GM12878 (cell line): ENCODE results near the gene CFLAR. TPM values are rescaled to one million over a fixed set of nuclear protein-coding genes. Genes with fewer than 3 reads are reported as not detected.
A peak's percentile ranks its signal among the peaks of the same experiment; 100 is the strongest.

Experiments used
- ATAC-seq: fragments of 200-7000 bp; cut with Tn5 transposase; 3 replicates; pipeline ENCODE4 v1.9.1; 2020; ENCODE audit warnings: mild to moderate bottlenecking, moderate library complexity
- BruUV-seq: library from RNA; stranded (reverse); fragments of 400-500 nt; replicated peaks from 2 replicates; lab custom pipeline; 2021; lab: Mats Ljungman, UMichigan
- CTCF ChIA-PET: fragments of 300-600 bp; sonication (Branson Sonifier 250); formaldehyde crosslinking; extraction: SDS; loops from one replicate; lab custom pipeline; 2021; ENCODE audit warnings: inconsistent platforms; lab: Yijun Ruan, JAX
- POLR2A ChIA-PET: fragments of 350-600 bp; formaldehyde crosslinking; extraction: SDS; loops from one replicate; lab custom pipeline; 2021; ENCODE audit warnings: inconsistent platforms; lab: Charles Lee
- RAD21 ChIA-PET: fragments of 300-600 bp; sonication (Branson Sonifier 250); formaldehyde crosslinking; loops from one replicate; lab custom pipeline; 2023; ENCODE audit warnings: antibody characterized with exemption; ENCODE audit not compliant: unreplicated experiment; lab: Charles Lee
- SMC1A ChIA-PET: fragments of 300-600 bp; sonication (Branson Sonifier 250); formaldehyde crosslinking; loops from one replicate; lab custom pipeline; 2023; ENCODE audit not compliant: unreplicated experiment, uncharacterized antibody; lab: Charles Lee
- DNase-seq: peaks from one replicate; pipeline ENCODE4 v3.0.0-alpha.2; 2011; ENCODE audit warnings: low read depth, low spot score
- FAIRE-seq: peaks from 3 replicates; lab custom pipeline; 2011; peaks lifted over from hg19 to GRCh38; lab: Jason Lieb, UNC
- H2AFZ ChIP-seq: 2 replicates; pipeline ENCODE4 v1.6.0; 2011; ENCODE audit warnings: low read depth, low read length, control low read depth; ENCODE audit not compliant: control insufficient read depth
- H3K27ac ChIP-seq: 2 replicates; pipeline ENCODE4 v1.5.1; 2011; ENCODE audit warnings: control low read depth; ENCODE audit not compliant: control insufficient read depth, insufficient read depth
- H3K27me3 ChIP-seq, 2 experiments: replicated peaks in 1 of 2; 2 replicates each; pipeline versions ENCODE4 v1.6.0 to v1.6.1; 2011; ENCODE audit warnings: low read length in 1 of 2; ENCODE audit not compliant: control insufficient read depth in 2 of 2, insufficient read depth in 2 of 2
- H3K36me3 ChIP-seq, 2 experiments: 2 replicates each; pipeline ENCODE4 v1.5.1; 2011; ENCODE audit warnings: low read length in 1 of 2; ENCODE audit not compliant: control insufficient read depth in 2 of 2, insufficient read depth in 2 of 2
- H3K4me1 ChIP-seq: 2 replicates; pipeline ENCODE4 v1.6.1; 2011; ENCODE audit warnings: mild to moderate bottlenecking, low read length, moderate library complexity, mixed read lengths; ENCODE audit not compliant: control insufficient read depth, insufficient read depth
- H3K4me2 ChIP-seq: 2 replicates; pipeline ENCODE4 v1.6.0; 2011; ENCODE audit warnings: control low read depth; ENCODE audit not compliant: control insufficient read depth, insufficient read depth
- H3K4me3 ChIP-seq: fragments of 200-600 bp; sonication (generic); 2 replicates; pipeline ENCODE4 v1.5.1; 2016
- H3K79me2 ChIP-seq: 2 replicates; pipeline ENCODE4 v1.6.0; 2011; ENCODE audit warnings: low read length; ENCODE audit not compliant: control insufficient read depth, insufficient read depth
- H3K9ac ChIP-seq: 2 replicates; pipeline ENCODE4 v1.8.0; 2011; ENCODE audit warnings: low read length, control low read depth, mixed read lengths; ENCODE audit not compliant: control insufficient read depth, insufficient read depth
- H3K9me3 ChIP-seq: replicated peaks from 3 replicates; pipeline ENCODE4 v1.5.1; 2011; ENCODE audit warnings: mild to moderate bottlenecking, low read length; ENCODE audit not compliant: control insufficient read depth, insufficient read depth
- H4K20me1 ChIP-seq: 2 replicates; pipeline ENCODE4 v1.6.0; 2011; ENCODE audit not compliant: control insufficient read depth, insufficient read depth
- CHD4 ChIP-seq: fragments of 200-600 bp; sonication (generic); IDR thresholded peaks from 2 replicates; pipeline ENCODE4 v1.6.1; 2016; ENCODE audit warnings: mild to moderate bottlenecking
- FOXK2 ChIP-seq: fragments of 450-650 bp; IDR thresholded peaks from 2 replicates; pipeline ENCODE4 v1.6.1; 2017; ENCODE audit warnings: mild to moderate bottlenecking, moderate library complexity
- PAX8 ChIP-seq: fragments of 450-650 bp; IDR thresholded peaks from 2 replicates; pipeline ENCODE4 v1.6.1; 2017; ENCODE audit warnings: mild to moderate bottlenecking, moderate library complexity
- POLR2AphosphoS5 ChIP-seq: IDR thresholded peaks from 2 replicates; pipeline ENCODE4 v1.6.1; 2011; ENCODE audit warnings: mild to moderate bottlenecking, low read length, inconsistent platforms
- RFX5 ChIP-seq: IDR thresholded peaks from 2 replicates; pipeline ENCODE4 v1.6.1; 2011; ENCODE audit warnings: low read depth, low read length, improper control_type of control experiment
- SUZ12 ChIP-seq: fragments of 200-600 bp; sonication (generic); IDR thresholded peaks from one replicate; pipeline ENCODE4 v1.6.1; 2018; ENCODE audit warnings: antibody characterized with exemption, mild to moderate bottlenecking; ENCODE audit not compliant: unreplicated experiment
- WGBS: methylation state at CpG from one replicate; pipeline ENCODE4 v1.1.6; 2016; ENCODE audit warnings: low lambda C conversion rate; ENCODE audit not compliant: insufficient replicate concordance, insufficient coverage; ENCODE audit errors: missing lambda C conversion rate; 5-methylcytosine and 5-hydroxymethylcytosine counted together
- in situ Hi-C: fragments of 300-500 bp; cut with MboI; formaldehyde crosslinking; loops from 9 replicates; pipeline ENCODE4 v1.14.3; 2018; ENCODE audit warnings: mixed read lengths
- intact Hi-C: fragments of 100-400 bp; cut with micrococcal nuclease; formaldehyde crosslinking; loops from one replicate; pipeline ENCODE4 v1.14.2; 2022; ENCODE audit not compliant: unreplicated experiment
- polyA plus RNA-seq, 11 experiments: library from polyadenylated mRNA; depleted of rRNA in 4 of 11; unstranded in 6 of 11; stranded (reverse) in 5 of 11; fragments of >200 nt; fragmentation: Nextera tagmentation in 4 of 11; fragmentation: Illumina TruSeq in 1 of 11; extraction: Ambion mirVana in 4 of 11; extraction: Trizol in 1 of 11; gene quantifications; 1 replicate in 1 of 11; 2 replicates in 10 of 11; pipeline versions ENCODE4 v1.2.1 to v1.2.3, GENCODE V29; 2011 to 2016; ENCODE audit warnings: inconsistent platforms in 2 of 11, missing spikeins in 2 of 11, low read depth in 1 of 11
- total RNA-seq, 4 experiments: library from RNA; depleted of rRNA in 3 of 4; stranded (reverse); fragments of >200 nt in 3 of 4; fragmentation: Illumina TruSeq in 1 of 4; extraction: Trizol in 1 of 4; gene quantifications; 2 replicates each; pipeline versions ENCODE4 v1.2.1 to v1.2.3, GENCODE V29; 2013 to 2021
- TF ChIP-seq, protein P1 (sequence below): IDR thresholded peaks from 2 replicates; pipeline ENCODE4 v1.6.1; 2012; ENCODE audit warnings: low read length, inconsistent platforms
- TF ChIP-seq, protein P2 (sequence below): fragments of 450-650 bp; IDR thresholded peaks from 2 replicates; pipeline ENCODE4 v1.6.1; 2016; ENCODE audit warnings: mild to moderate bottlenecking

The CFLAR gene
- total and polyA plus RNA-seq, 10 of the 15 experiments (the other 5 are each of a cell fraction or from before 2014, with no cell fraction given) = 80.6 to 181 (median 101) TPM

DNA sequence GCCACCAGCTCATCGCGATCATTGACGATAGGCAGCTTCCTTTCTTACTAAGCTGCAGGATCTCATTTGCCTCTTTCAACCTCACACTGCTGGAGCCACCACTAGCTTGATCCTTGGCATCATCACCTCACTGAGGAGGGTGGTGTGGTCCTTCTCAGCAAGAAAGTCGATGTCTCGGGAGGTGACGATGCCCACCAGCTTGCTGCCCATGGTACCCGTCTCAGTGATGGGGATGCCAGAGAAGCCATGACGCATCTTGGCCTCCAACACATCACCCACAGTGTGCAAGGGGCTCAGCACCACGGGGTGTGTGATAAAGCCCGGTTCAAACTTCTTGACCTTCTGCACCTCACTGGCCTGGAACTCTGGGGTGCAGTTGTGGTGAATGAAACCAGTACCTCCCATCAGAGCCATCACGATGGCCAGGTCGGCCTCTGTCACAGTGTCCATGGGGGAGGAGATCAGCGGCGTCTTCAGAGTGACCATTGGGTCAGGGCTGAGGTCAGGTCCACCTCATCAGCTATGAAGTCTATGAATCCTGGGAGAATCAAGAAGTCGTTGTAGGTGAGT is 22.5 kb downstream of the CFLAR start:
- WGBS = 93% methylated on average over 15 of the region's 15 CpGs
- Histone ChIP-seq H4K20me1 (no peaks in the 10 kb centered on the region; the same call in 1 of the 2 replicates), H3K4me3 (no peak overlapping the region), H2AFZ (no peak overlapping the region), H3K79me2 (peaks cover 48% of the 10 kb centered on the region), H3K9me3 (no peaks in the 10 kb centered on the region), H3K36me3 (peaks cover 24 to 31% of the 10 kb centered on the region in 2 experiments), H3K27ac (no peak overlapping the region), H3K4me1 (no peaks in the 10 kb centered on the region), H3K9ac (no peak overlapping the region), H3K27me3 (no peaks in the 10 kb centered on the region), H3K4me2 (no peak overlapping the region)
- DNase-seq = no peak
- ChIA-PET RAD21 (no interaction called here), POLR2A (no interaction called here), SMC1A (no interaction called here), CTCF (interaction anchor here (0.8 kb wide), 1 partner anchor 20 kb away, joined by 4 read pairs; no protein-coding TSS in a partner anchor)
- no TSS peak for BruUV-seq
- no peak for TF ChIP-seq RFX5
- TF ChIP-seq POLR2AphosphoS5 = 0 out of 2 replicates have a peak, but pooled peaks have one; percentile 51
- TF ChIP-seq PAX8 = no peak
- TF ChIP-seq, protein P1, sequence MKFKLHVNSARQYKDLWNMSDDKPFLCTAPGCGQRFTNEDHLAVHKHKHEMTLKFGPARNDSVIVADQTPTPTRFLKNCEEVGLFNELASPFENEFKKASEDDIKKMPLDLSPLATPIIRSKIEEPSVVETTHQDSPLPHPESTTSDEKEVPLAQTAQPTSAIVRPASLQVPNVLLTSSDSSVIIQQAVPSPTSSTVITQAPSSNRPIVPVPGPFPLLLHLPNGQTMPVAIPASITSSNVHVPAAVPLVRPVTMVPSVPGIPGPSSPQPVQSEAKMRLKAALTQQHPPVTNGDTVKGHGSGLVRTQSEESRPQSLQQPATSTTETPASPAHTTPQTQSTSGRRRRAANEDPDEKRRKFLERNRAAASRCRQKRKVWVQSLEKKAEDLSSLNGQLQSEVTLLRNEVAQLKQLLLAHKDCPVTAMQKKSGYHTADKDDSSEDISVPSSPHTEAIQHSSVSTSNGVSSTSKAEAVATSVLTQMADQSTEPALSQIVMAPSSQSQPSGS = no peak
- TF ChIP-seq FOXK2 = no peak
- no peak for TF ChIP-seq CHD4
- TF ChIP-seq, protein P2, sequence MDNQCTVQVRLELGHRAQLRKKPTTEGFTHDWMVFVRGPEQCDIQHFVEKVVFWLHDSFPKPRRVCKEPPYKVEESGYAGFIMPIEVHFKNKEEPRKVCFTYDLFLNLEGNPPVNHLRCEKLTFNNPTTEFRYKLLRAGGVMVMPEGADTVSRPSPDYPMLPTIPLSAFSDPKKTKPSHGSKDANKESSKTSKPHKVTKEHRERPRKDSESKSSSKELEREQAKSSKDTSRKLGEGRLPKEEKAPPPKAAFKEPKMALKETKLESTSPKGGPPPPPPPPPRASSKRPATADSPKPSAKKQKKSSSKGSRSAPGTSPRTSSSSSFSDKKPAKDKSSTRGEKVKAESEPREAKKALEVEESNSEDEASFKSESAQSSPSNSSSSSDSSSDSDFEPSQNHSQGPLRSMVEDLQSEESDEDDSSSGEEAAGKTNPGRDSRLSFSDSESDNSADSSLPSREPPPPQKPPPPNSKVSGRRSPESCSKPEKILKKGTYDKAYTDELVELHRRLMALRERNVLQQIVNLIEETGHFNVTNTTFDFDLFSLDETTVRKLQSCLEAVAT = 0 out of 2 replicates have a peak, but pooled peaks have one; percentile 2
- TF ChIP-seq SUZ12 = no peak
- no peak for ATAC-seq
- no peak for FAIRE-seq
- intact Hi-C loops (loop anchor here (10.0 kb wide), 1 partner anchor 1184 kb away; the partner anchor contains the start of genes MAIP1 and TYW5), in situ Hi-C loops (no loop called here)
